Loucy (cell line): ENCODE results near the gene SETD2.

Experiments used
- EZH2phosphoT487 ChIP-seq: fragments of 200-600 bp; IDR thresholded peaks from 2 replicates; pipeline ENCODE4 v1.6.1; 2018; ENCODE audit warnings: antibody characterized with exemption, mild to moderate bottlenecking, moderate library complexity, borderline replicate concordance
- TF ChIP-seq, protein P1 (sequence below): fragments of 200-600 bp; sonication (generic); conservative IDR thresholded peaks from 2 replicates; pipeline ENCODE4 v1.5.1; 2014; ENCODE audit warnings: mild to moderate bottlenecking, antibody characterized with exemption, low read length

DNA sequence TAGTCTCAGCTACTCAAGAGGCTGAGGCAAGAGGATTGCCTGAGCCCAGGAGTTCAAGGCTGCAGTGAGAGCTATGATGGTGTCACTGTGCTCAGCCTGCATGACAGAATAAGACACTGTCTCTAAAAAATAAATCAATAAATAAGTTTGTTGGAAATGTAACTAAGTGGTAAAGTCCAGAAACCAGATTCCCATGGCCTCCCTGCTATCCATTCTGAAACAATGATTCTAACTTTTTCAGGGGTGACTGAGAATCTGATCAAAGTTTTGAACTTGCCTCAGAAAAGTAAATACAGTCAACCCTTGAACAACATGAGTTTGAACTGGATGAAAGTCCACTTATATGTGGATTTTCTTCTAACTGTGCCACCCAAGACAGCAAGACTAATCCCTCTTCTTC lies 98.2 kb downstream of the SETD2 start:
- no peak for TF ChIP-seq EZH2phosphoT487
- TF ChIP-seq, protein P1, sequence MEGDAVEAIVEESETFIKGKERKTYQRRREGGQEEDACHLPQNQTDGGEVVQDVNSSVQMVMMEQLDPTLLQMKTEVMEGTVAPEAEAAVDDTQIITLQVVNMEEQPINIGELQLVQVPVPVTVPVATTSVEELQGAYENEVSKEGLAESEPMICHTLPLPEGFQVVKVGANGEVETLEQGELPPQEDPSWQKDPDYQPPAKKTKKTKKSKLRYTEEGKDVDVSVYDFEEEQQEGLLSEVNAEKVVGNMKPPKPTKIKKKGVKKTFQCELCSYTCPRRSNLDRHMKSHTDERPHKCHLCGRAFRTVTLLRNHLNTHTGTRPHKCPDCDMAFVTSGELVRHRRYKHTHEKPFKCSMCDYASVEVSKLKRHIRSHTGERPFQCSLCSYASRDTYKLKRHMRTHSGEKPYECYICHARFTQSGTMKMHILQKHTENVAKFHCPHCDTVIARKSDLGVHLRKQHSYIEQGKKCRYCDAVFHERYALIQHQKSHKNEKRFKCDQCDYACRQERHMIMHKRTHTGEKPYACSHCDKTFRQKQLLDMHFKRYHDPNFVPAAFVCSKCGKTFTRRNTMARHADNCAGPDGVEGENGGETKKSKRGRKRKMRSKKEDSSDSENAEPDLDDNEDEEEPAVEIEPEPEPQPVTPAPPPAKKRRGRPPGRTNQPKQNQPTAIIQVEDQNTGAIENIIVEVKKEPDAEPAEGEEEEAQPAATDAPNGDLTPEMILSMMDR = no peak
